Stimulated activated CD4-positive, alpha-beta T cell treated with anti-CD3 and anti-CD28 coated beads, TNF-alpha, amount 100 ng/mL, for 1 hour (primary cell): ENCODE data around the gene B3GALT6.

Experiments used
- DNase-seq, 3 donors: peaks; one replicate each; pipeline ENCODE4 v3.0.0-alpha.2; 2020; ENCODE audit warnings: low read depth in 3 of 3, low spot score in 1 of 3

The B3GALT6 gene

GRCh38 chr1:1281533-1282321, 49.7 kb downstream of the B3GALT6 start:
- no peak for DNase-seq

DNA sequence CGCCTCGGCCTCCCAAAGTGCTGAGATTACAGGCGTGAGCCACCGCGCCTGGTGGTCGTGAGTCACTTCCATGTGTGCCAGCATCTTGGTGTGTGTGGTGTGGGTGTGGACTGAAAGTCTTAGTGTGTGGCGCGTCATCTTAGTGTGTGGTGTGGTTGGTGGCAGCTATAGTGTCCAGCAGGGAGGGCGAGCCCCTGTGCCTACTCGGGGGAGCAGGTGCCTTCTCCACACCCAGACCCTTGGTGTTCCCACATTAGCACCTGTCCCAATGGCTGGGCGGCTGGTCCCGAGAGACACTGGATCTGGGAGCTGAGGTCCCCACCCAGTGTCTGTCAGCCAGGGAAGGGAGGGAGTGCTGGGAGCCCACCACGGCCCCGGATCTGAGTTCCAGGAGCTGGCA, 51.0 kb downstream of the B3GALT6 start:
- no peak for DNase-seq

GRCh38 chr1:1283821-1284220, 51.8 kb downstream of the B3GALT6 start:
- DNase-seq: no peak
